ENCODE results near the gene ANKMY1. TPM values are rescaled to one million over a fixed set of nuclear protein-coding genes. Genes with fewer than 3 reads are reported as not detected.
A peak's percentile ranks its signal among the peaks of the same experiment; 100 is the strongest.

Gene ANKMY1
- total RNA-seq, 6 experiments from 2014 or later = 6.6 to 11.0 (median 9.0) TPM

- intact Hi-C loops (cut with DNase I) = no loop called here
- DNase-seq = no peak
- Histone ChIP-seq H3K27me3 (no peaks in the 10 kb centered on the region), H3K4me1 (no peaks in the 10 kb centered on the region), H3K4me3 (no peak overlapping the region), H3K9me3 (no peaks in the 10 kb centered on the region), H3K36me3 (no peaks in the 10 kb centered on the region), H3K27ac (no peak overlapping the region)
- ATAC-seq = peak in 1 of 4 donors; percentile 28
- WGBS (ENCODE audit: insufficient coverage, low coverage, low lambda C conversion rate, missing lambda C conversion rate) = no CpG with 5 or more reads among the region's 1 CpG
- TF ChIP-seq POLR2A (IDR thresholded peaks at IDR 0.05) (no peak), CTCF (IDR thresholded peaks at IDR 0.05) (no peak)
These were observed 63.5 kb downstream of the ANKMY1 start for GRCh38 chr2:240494194-240494793.

- Histone ChIP-seq H3K9me3 (no peaks in the 10 kb centered on the region), H3K27ac (no peak overlapping the region), H3K27me3 (no peaks in the 10 kb centered on the region), H3K4me1 (no peaks in the 10 kb centered on the region), H3K36me3 (no peaks in the 10 kb centered on the region), H3K4me3 (no peak overlapping the region)
- ATAC-seq = no peak
- intact Hi-C loops (cut with DNase I) = no loop called here
- DNase-seq = no peak
- 82% methylated on average over 2 of the region's 2 CpGs for WGBS (ENCODE audit: insufficient coverage, low coverage, low lambda C conversion rate, missing lambda C conversion rate)
- no peak for TF ChIP-seq CTCF (IDR thresholded peaks at IDR 0.05)
- no peak for TF ChIP-seq POLR2A (IDR thresholded peaks at IDR 0.05)
These were observed 66.3 kb downstream of the ANKMY1 start for GRCh38 chr2:240491483-240491882.

- H3K4me3 ChIP-seq = no peak overlapping the region
- no peaks in the 10 kb centered on the region for H3K27me3 ChIP-seq
- intact Hi-C loops (cut with DNase I) = no loop called here
- ATAC-seq (peak in 1 of 4 donors; percentile 25), DNase-seq (no peak)
- no peak overlapping the region for H3K27ac ChIP-seq
- H3K36me3 ChIP-seq = no peaks in the 10 kb centered on the region
- WGBS (ENCODE audit: insufficient coverage, low coverage, low lambda C conversion rate, missing lambda C conversion rate) = 88% methylated on average over 5 of the region's 11 CpGs
- no peak for TF ChIP-seq POLR2A (IDR thresholded peaks at IDR 0.05)
- no peak for TF ChIP-seq CTCF (IDR thresholded peaks at IDR 0.05)
- no peaks in the 10 kb centered on the region for H3K9me3 ChIP-seq
- no peaks in the 10 kb centered on the region for H3K4me1 ChIP-seq
These were observed 75.6 kb downstream of the ANKMY1 start for GRCh38 chr2:240482141-240482540.

GRCh38 chr2:240481720-240482119 is 76.1 kb downstream of the ANKMY1 start:
- no peak overlapping the region for H3K27ac ChIP-seq
- ATAC-seq (peak in 1 of 4 donors; percentile 25), DNase-seq (peak in 1 of 3 donors; percentile 34)
- 83% methylated on average over 1 of the region's 5 CpGs for WGBS (ENCODE audit: insufficient coverage, low coverage, low lambda C conversion rate, missing lambda C conversion rate)
- intact Hi-C loops (cut with DNase I) = no loop called here
- no peak overlapping the region for H3K4me3 ChIP-seq
- H3K36me3 ChIP-seq = no peaks in the 10 kb centered on the region
- no peaks in the 10 kb centered on the region for H3K4me1 ChIP-seq
- no peaks in the 10 kb centered on the region for H3K27me3 ChIP-seq
- TF ChIP-seq CTCF (IDR thresholded peaks at IDR 0.05) = no peak
- no peak for TF ChIP-seq POLR2A (IDR thresholded peaks at IDR 0.05)
- no peaks in the 10 kb centered on the region for H3K9me3 ChIP-seq
